ENCODE data around the gene NELFA. TPM values are rescaled to one million over a fixed set of nuclear protein-coding genes. Genes with fewer than 3 reads are reported as not detected.

The NELFA gene
- total and polyA plus RNA-seq, 2 of the 13 experiments (the other 11 are each of a cell fraction or from before 2014, with no cell fraction given) = 13.3 to 18.5 TPM

DNA sequence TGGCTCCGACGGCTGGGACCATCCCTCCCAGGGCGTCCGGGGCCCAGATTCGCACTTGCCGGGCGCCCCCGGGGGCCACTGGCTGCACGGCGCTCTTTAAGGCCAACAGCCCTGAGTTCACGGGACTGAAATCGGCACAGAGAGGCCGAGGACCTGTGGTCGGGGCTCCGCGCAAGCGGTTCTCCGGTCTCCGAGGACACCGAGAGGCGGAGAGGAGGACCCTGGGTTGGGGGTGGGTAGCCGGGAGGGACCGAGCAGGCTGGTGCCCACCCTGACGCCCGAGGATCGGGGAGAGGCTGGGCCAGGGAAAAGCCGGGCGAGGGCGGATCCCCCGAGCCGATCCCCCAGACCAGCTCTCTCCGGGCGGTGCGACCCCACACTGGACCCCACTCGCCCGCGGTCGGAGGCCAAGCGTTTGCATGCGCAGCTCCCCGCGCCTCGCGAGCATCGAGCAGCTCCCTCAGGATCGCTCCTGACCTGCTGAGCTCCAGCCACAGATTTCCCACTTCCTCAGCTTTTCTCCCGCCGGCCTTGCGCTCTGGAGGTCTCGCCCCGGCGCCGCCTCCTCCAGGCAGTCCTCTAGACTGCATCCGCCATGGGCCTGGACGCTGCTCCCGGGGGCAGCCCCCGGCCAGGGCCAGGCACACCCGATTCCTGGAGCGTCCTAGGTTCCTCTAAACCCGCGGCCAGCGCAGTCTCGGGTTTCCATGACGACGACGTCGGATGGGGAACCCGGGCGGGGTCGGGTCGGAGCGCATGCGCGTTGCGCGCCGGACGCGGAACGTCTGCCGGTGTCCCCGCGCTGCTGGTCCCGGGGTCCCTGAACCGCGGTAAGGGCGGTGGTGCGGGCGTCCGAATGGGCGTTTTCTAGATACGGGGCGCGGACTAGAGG is 32.7 kb upstream of the NELFA start:
- WGBS (ENCODE audit: low lambda C conversion rate) = 17% methylated on average over 15 of the region's 94 CpGs
- H3K27me3 ChIP-seq (ENCODE audit: control insufficient read depth in 1 of 2, insufficient read depth in 2 of 2, low read length in 2 of 2) = peaks cover 6 to 24% of the 10 kb centered on the region in 2 experiments
- no peak overlapping the region for H3K9ac ChIP-seq (ENCODE audit: insufficient read depth, low read depth, low read length)
- no peaks in the 10 kb centered on the region for H3K9me3 ChIP-seq (ENCODE audit: low read length)
- H3K27ac ChIP-seq (ENCODE audit: extremely low read length, insufficient read depth, low read length) = no peak overlapping the region
- intact Hi-C loops (cut with micrococcal nuclease; ENCODE audit: unreplicated experiment) = no loop called here
- peak overlapping the region; percentile 65 to 80 (median 79) for H3K4me3 ChIP-seq (replicated peaks in 1 of 3; ENCODE audit: insufficient read depth in 1 of 3, low read depth in 2 of 3, low read length in 3 of 3)
- no peaks in the 10 kb centered on the region for H3K36me3 ChIP-seq (replicated peaks in 1 of 2; ENCODE audit: control insufficient read depth in 1 of 2, insufficient read depth in 2 of 2, low read length in 2 of 2)
- peak overlapping the region; percentile 76 for H3K4me2 ChIP-seq (ENCODE audit: low read depth, low read length)
- CTCF ChIA-PET (ENCODE audit: low intra/inter-chr PET ratio, low total read pairs) = no interaction called here
- in situ Hi-C loops (cut with HindIII; ENCODE audit: extremely low pct_ligation_motif_present, low pct_unique_long_range_greater_than_20kb) = no loop called here
- H3K4me1 ChIP-seq (ENCODE audit: insufficient read depth, low read length) = peaks cover 13% of the 10 kb centered on the region
- no TSS peak for BruUV-seq (replicated peaks)
- H3K79me2 ChIP-seq (ENCODE audit: insufficient read depth, low read length) = no peaks in the 10 kb centered on the region
- ATAC-seq (peak; percentile 66), DNase-seq (ENCODE audit: low spot score) (peak; percentile 55), FAIRE-seq (no peak)
- POLR2A ChIA-PET = no interaction called here
- no peaks in the 10 kb centered on the region for H4K20me1 ChIP-seq (ENCODE audit: insufficient read depth, low read length)
- no peak overlapping the region for H2AFZ ChIP-seq (ENCODE audit: low read length)
- 0 out of 2 replicates have a peak, but pooled peaks have one; percentile 30 for TF ChIP-seq SIN3A (IDR thresholded peaks at IDR 0.05; ENCODE audit: borderline replicate concordance, low read depth, low read length)
- no peak for TF ChIP-seq ZNF3 (CRISPR knock-in tag; IDR thresholded peaks at IDR 0.05)
- peak; percentile 70; the same call in 1 of the 2 replicates for TF ChIP-seq KDM5B (CRISPR knock-in tag; IDR thresholded peaks at IDR 0.05; ENCODE audit: borderline replicate concordance)
- TF ChIP-seq SRY (CRISPR knock-in tag; IDR thresholded peaks at IDR 0.05) = no peak
- TF ChIP-seq POLR2G (IDR thresholded peaks at IDR 0.05; ENCODE audit: low read depth, low read length) = peak; percentile 49
- TF ChIP-seq, protein P1, sequence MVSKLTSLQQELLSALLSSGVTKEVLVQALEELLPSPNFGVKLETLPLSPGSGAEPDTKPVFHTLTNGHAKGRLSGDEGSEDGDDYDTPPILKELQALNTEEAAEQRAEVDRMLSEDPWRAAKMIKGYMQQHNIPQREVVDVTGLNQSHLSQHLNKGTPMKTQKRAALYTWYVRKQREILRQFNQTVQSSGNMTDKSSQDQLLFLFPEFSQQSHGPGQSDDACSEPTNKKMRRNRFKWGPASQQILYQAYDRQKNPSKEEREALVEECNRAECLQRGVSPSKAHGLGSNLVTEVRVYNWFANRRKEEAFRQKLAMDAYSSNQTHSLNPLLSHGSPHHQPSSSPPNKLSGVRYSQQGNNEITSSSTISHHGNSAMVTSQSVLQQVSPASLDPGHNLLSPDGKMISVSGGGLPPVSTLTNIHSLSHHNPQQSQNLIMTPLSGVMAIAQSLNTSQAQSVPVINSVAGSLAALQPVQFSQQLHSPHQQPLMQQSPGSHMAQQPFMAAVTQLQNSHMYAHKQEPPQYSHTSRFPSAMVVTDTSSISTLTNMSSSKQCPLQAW (CRISPR knock-in tag; IDR thresholded peaks at IDR 0.05) = peak; percentile 18; the same call in 1 of the 2 replicates
- TF ChIP-seq, protein P2, sequence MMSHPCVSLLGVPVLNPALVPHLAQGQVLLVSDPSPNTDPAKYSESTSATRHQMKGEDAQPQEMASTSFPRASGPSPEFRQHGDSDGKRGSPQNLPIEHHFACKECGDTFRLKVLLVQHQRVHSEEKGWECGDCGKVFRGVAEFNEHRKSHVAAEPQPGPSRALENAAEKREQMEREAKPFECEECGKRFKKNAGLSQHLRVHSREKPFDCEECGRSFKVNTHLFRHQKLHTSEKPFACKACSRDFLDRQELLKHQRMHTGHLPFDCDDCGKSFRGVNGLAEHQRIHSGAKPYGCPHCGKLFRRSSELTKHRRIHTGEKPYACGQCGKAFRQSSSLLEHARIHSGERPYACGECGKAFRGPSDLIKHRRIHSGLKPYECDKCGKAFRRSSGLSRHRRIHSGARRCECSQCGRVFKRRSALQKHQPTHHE (CRISPR knock-in tag; IDR thresholded peaks at IDR 0.05; ENCODE audit: borderline replicate concordance) = peak; percentile 46; the same call in 1 of the 2 replicates
- TF ChIP-seq ZNF777 (CRISPR knock-in tag; IDR thresholded peaks at IDR 0.05) = peak; percentile 83
- peak; percentile 25; the same call in 1 of the 3 replicates for TF ChIP-seq MXI1 (IDR thresholded peaks at IDR 0.05; ENCODE audit: borderline replicate concordance, low read depth, low read length)
- TF ChIP-seq MED8 (CRISPR knock-in tag; IDR thresholded peaks at IDR 0.05; ENCODE audit: insufficient replicate concordance) = peak; percentile 46
- peak; percentile 32; the same call in 1 of the 2 replicates for TF ChIP-seq ZFY (CRISPR knock-in tag; IDR thresholded peaks at IDR 0.05)
- TF ChIP-seq ZNF792 (CRISPR knock-in tag; IDR thresholded peaks at IDR 0.05) = no peak
- TF ChIP-seq, protein P3, sequence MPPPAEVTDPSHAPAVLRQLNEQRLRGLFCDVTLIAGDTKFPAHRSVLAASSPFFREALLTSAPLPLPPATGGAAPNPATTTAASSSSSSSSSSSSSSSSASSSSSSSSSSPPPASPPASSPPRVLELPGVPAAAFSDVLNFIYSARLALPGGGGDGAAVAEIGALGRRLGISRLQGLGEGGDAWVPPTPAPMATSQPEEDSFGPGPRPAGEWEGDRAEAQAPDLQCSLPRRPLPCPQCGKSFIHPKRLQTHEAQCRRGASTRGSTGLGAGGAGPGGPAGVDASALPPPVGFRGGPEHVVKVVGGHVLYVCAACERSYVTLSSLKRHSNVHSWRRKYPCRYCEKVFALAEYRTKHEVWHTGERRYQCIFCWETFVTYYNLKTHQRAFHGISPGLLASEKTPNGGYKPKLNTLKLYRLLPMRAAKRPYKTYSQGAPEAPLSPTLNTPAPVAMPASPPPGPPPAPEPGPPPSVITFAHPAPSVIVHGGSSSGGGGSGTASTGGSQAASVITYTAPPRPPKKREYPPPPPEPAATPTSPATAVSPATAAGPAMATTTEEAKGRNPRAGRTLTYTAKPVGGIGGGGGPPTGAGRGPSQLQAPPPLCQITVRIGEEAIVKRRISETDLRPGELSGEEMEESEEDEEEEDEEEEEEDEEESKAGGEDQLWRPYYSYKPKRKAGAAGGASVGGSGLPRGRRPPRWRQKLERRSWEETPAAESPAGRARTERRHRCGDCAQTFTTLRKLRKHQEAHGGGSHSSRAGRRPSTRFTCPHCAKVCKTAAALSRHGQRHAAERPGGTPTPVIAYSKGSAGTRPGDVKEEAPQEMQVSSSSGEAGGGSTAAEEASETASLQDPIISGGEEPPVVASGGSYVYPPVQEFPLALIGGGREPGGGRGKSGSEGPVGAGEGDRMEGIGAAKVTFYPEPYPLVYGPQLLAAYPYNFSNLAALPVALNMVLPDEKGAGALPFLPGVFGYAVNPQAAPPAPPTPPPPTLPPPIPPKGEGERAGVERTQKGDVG (CRISPR knock-in tag; IDR thresholded peaks at IDR 0.05; ENCODE audit: borderline replicate concordance) = no peak
- TF ChIP-seq RXRA (CRISPR knock-in tag; IDR thresholded peaks at IDR 0.05) = peak; percentile 53; the same call in 1 of the 2 replicates
- TF ChIP-seq GABPB1 (CRISPR knock-in tag; IDR thresholded peaks at IDR 0.05) = peak; percentile 71
